HL-60 (cell line): ENCODE results near the gene EPDR1.

Source experiments
- CTCF ChIP-seq: IDR thresholded peaks from one replicate; pipeline ENCODE4 v1.5.1; 2011; ENCODE audit warnings: low read length, control low read depth, inconsistent platforms; ENCODE audit not compliant: insufficient read depth
- GABPA ChIP-seq: IDR thresholded peaks from 2 replicates; pipeline ENCODE4 v1.6.1; 2012; ENCODE audit warnings: low read depth
- POLR2AphosphoS5 ChIP-seq: IDR thresholded peaks from 2 replicates; pipeline ENCODE4 v1.6.1; 2012; ENCODE audit warnings: low read depth

- TF ChIP-seq CTCF = no peak
- TF ChIP-seq POLR2AphosphoS5 = no peak
- TF ChIP-seq GABPA = no peak
These were observed 40.8 kb downstream of the EPDR1 start for GRCh38 chr7:37961251-37961650.
